GM12878 (cell line): ENCODE measurements around the gene NCMAP. TPM values are rescaled to one million over a fixed set of nuclear protein-coding genes. Genes with fewer than 3 reads are reported as not detected.

ENCODE experiments used
- ATAC-seq: fragments of 200-7000 bp; cut with Tn5 transposase; 3 replicates; pipeline ENCODE4 v1.9.1; 2020; ENCODE audit warnings: mild to moderate bottlenecking, moderate library complexity
- BruUV-seq: library from RNA; stranded (reverse); fragments of 400-500 nt; replicated peaks from 2 replicates; lab custom pipeline; 2021; lab: Mats Ljungman, UMichigan
- CTCF ChIA-PET: fragments of 300-600 bp; sonication (Branson Sonifier 250); formaldehyde crosslinking; extraction: SDS; loops from one replicate; lab custom pipeline; 2021; ENCODE audit warnings: inconsistent platforms; lab: Yijun Ruan, JAX
- POLR2A ChIA-PET: fragments of 350-600 bp; formaldehyde crosslinking; extraction: SDS; loops from one replicate; lab custom pipeline; 2021; ENCODE audit warnings: inconsistent platforms; lab: Charles Lee
- RAD21 ChIA-PET: fragments of 300-600 bp; sonication (Branson Sonifier 250); formaldehyde crosslinking; loops from one replicate; lab custom pipeline; 2023; ENCODE audit warnings: antibody characterized with exemption; ENCODE audit not compliant: unreplicated experiment; lab: Charles Lee
- SMC1A ChIA-PET: fragments of 300-600 bp; sonication (Branson Sonifier 250); formaldehyde crosslinking; loops from one replicate; lab custom pipeline; 2023; ENCODE audit not compliant: unreplicated experiment, uncharacterized antibody; lab: Charles Lee
- DNase-seq: peaks from one replicate; pipeline ENCODE4 v3.0.0-alpha.2; 2011; ENCODE audit warnings: low read depth, low spot score
- FAIRE-seq: peaks from 3 replicates; lab custom pipeline; 2011; peaks lifted over from hg19 to GRCh38; lab: Jason Lieb, UNC
- H2AFZ ChIP-seq: 2 replicates; pipeline ENCODE4 v1.6.0; 2011; ENCODE audit warnings: low read depth, low read length, control low read depth; ENCODE audit not compliant: control insufficient read depth
- H3K27ac ChIP-seq: 2 replicates; pipeline ENCODE4 v1.5.1; 2011; ENCODE audit warnings: control low read depth; ENCODE audit not compliant: control insufficient read depth, insufficient read depth
- H3K27me3 ChIP-seq, 2 experiments: replicated peaks in 1 of 2; 2 replicates each; pipeline versions ENCODE4 v1.6.0 to v1.6.1; 2011; ENCODE audit warnings: low read length in 1 of 2; ENCODE audit not compliant: control insufficient read depth in 2 of 2, insufficient read depth in 2 of 2
- H3K36me3 ChIP-seq, 2 experiments: 2 replicates each; pipeline ENCODE4 v1.5.1; 2011; ENCODE audit warnings: low read length in 1 of 2; ENCODE audit not compliant: control insufficient read depth in 2 of 2, insufficient read depth in 2 of 2
- H3K4me1 ChIP-seq: 2 replicates; pipeline ENCODE4 v1.6.1; 2011; ENCODE audit warnings: mild to moderate bottlenecking, low read length, moderate library complexity, mixed read lengths; ENCODE audit not compliant: control insufficient read depth, insufficient read depth
- H3K4me2 ChIP-seq: 2 replicates; pipeline ENCODE4 v1.6.0; 2011; ENCODE audit warnings: control low read depth; ENCODE audit not compliant: control insufficient read depth, insufficient read depth
- H3K4me3 ChIP-seq: fragments of 200-600 bp; sonication (generic); 2 replicates; pipeline ENCODE4 v1.5.1; 2016
- H3K79me2 ChIP-seq: 2 replicates; pipeline ENCODE4 v1.6.0; 2011; ENCODE audit warnings: low read length; ENCODE audit not compliant: control insufficient read depth, insufficient read depth
- H3K9ac ChIP-seq: 2 replicates; pipeline ENCODE4 v1.8.0; 2011; ENCODE audit warnings: low read length, control low read depth, mixed read lengths; ENCODE audit not compliant: control insufficient read depth, insufficient read depth
- H3K9me3 ChIP-seq: replicated peaks from 3 replicates; pipeline ENCODE4 v1.5.1; 2011; ENCODE audit warnings: mild to moderate bottlenecking, low read length; ENCODE audit not compliant: control insufficient read depth, insufficient read depth
- H4K20me1 ChIP-seq: 2 replicates; pipeline ENCODE4 v1.6.0; 2011; ENCODE audit not compliant: control insufficient read depth, insufficient read depth
- CREB1 ChIP-seq: IDR thresholded peaks from 2 replicates; pipeline ENCODE4 v1.6.1; 2012; ENCODE audit warnings: low read depth, mild to moderate bottlenecking, inconsistent platforms
- ETV6 ChIP-seq, 2 experiments: fragments of 450-650 bp in 1 of 2; IDR thresholded peaks in 1 of 2; conservative IDR thresholded peaks in 1 of 2; 2 replicates each; pipeline ENCODE4 v1.6.1; 2014; ENCODE audit warnings: antibody characterized with exemption in 1 of 2, borderline replicate concordance in 1 of 2, low read depth in 1 of 2, mild to moderate bottlenecking in 1 of 2, moderate library complexity in 1 of 2
- GABPA ChIP-seq: IDR thresholded peaks from 2 replicates; pipeline ENCODE4 v1.6.1; 2014; ENCODE audit warnings: antibody characterized with exemption, low read depth, mild to moderate bottlenecking, inconsistent platforms
- HDAC2 ChIP-seq: fragments of 200-600 bp; sonication (generic); IDR thresholded peaks from 2 replicates; pipeline ENCODE4 v1.6.1; 2017
- IRF4 ChIP-seq: IDR thresholded peaks from 2 replicates; pipeline ENCODE4 v1.6.1; 2011; ENCODE audit warnings: low read depth, low read length
- KLF5 ChIP-seq: fragments of 450-650 bp; IDR thresholded peaks from 2 replicates; pipeline ENCODE4 v1.6.1; 2014; ENCODE audit warnings: mild to moderate bottlenecking; ENCODE audit not compliant: partially characterized antibody
- POU2F2 ChIP-seq: IDR thresholded peaks from 3 replicates; pipeline ENCODE4 v1.6.1; 2011; ENCODE audit warnings: low read depth, mild to moderate bottlenecking, low read length, borderline replicate concordance
- RCOR1 ChIP-seq: conservative IDR thresholded peaks from 2 replicates; pipeline ENCODE4 v1.6.1; 2012; ENCODE audit warnings: low read depth, low read length, improper control_type of control experiment
- SIX5 ChIP-seq: IDR thresholded peaks from 2 replicates; pipeline ENCODE4 v1.6.1; 2011; ENCODE audit warnings: mild to moderate bottlenecking, low read depth, low read length, moderate library complexity; ENCODE audit not compliant: severe bottlenecking
- SMAD1 ChIP-seq: fragments of 450-650 bp; IDR thresholded peaks from 2 replicates; pipeline ENCODE4 v1.6.1; 2018; ENCODE audit warnings: mild to moderate bottlenecking, low read depth; ENCODE audit not compliant: partially characterized antibody
- SMAD5 ChIP-seq: IDR thresholded peaks from 2 replicates; pipeline ENCODE4 v1.6.1; 2016; ENCODE audit warnings: antibody characterized with exemption, low read depth
- STAT1 ChIP-seq: fragments of 450-650 bp; conservative IDR thresholded peaks from 2 replicates; pipeline ENCODE4 v1.6.1; 2014; ENCODE audit warnings: antibody characterized with exemption, mild to moderate bottlenecking
- YY1 ChIP-seq: IDR thresholded peaks from 2 replicates; pipeline ENCODE4 v1.6.1; 2011; ENCODE audit warnings: low read depth, mild to moderate bottlenecking, low read length
- ZNF217 ChIP-seq: fragments of 450-650 bp; IDR thresholded peaks from 2 replicates; pipeline ENCODE4 v1.6.1; 2017; ENCODE audit warnings: antibody characterized with exemption, mild to moderate bottlenecking
- ZNF622 ChIP-seq: fragments of 450-650 bp; IDR thresholded peaks from 2 replicates; pipeline ENCODE4 v1.6.1; 2017; ENCODE audit warnings: mild to moderate bottlenecking, inconsistent platforms
- WGBS: methylation state at CpG from one replicate; pipeline ENCODE4 v1.1.6; 2016; ENCODE audit warnings: low lambda C conversion rate; ENCODE audit not compliant: insufficient replicate concordance, insufficient coverage; ENCODE audit errors: missing lambda C conversion rate; 5-methylcytosine and 5-hydroxymethylcytosine counted together
- in situ Hi-C: fragments of 300-500 bp; cut with MboI; formaldehyde crosslinking; loops from 9 replicates; pipeline ENCODE4 v1.14.3; 2018; ENCODE audit warnings: mixed read lengths
- intact Hi-C: fragments of 100-400 bp; cut with micrococcal nuclease; formaldehyde crosslinking; loops from one replicate; pipeline ENCODE4 v1.14.2; 2022; ENCODE audit not compliant: unreplicated experiment
- polyA plus RNA-seq, 11 experiments: library from polyadenylated mRNA; depleted of rRNA in 4 of 11; unstranded in 6 of 11; stranded (reverse) in 5 of 11; fragments of >200 nt; fragmentation: Nextera tagmentation in 4 of 11; fragmentation: Illumina TruSeq in 1 of 11; extraction: Ambion mirVana in 4 of 11; extraction: Trizol in 1 of 11; gene quantifications; 1 replicate in 1 of 11; 2 replicates in 10 of 11; pipeline versions ENCODE4 v1.2.1 to v1.2.3, GENCODE V29; 2011 to 2016; ENCODE audit warnings: inconsistent platforms in 2 of 11, missing spikeins in 2 of 11, low read depth in 1 of 11
- total RNA-seq, 4 experiments: library from RNA; depleted of rRNA in 3 of 4; stranded (reverse); fragments of >200 nt in 3 of 4; fragmentation: Illumina TruSeq in 1 of 4; extraction: Trizol in 1 of 4; gene quantifications; 2 replicates each; pipeline versions ENCODE4 v1.2.1 to v1.2.3, GENCODE V29; 2013 to 2021

NCMAP gene
- total and polyA plus RNA-seq, 10 of the 15 experiments (the other 5 are each of a cell fraction or from before 2014, with no cell fraction given), result not detected

- WGBS, result 21% methylated on average over 13 of the region's 13 CpGs
- Histone ChIP-seq H2AFZ (no peak overlapping the region), H3K36me3 (no peaks in the 10 kb centered on the region), H3K9me3 (no peaks in the 10 kb centered on the region), H4K20me1 (no peaks in the 10 kb centered on the region), H3K9ac (no peak overlapping the region), H3K27me3 (peaks cover 5 to 10% of the 10 kb centered on the region in 2 experiments), H3K4me1 (no peaks in the 10 kb centered on the region), H3K27ac (no peak overlapping the region), H3K79me2 (no peaks in the 10 kb centered on the region), H3K4me3 (no peak overlapping the region), H3K4me2 (no peak overlapping the region)
- ChIA-PET CTCF (interaction anchor here (0.9 kb wide), 1 partner anchor 36 kb away, joined by 4 read pairs; no protein-coding TSS in a partner anchor), SMC1A (no interaction called here), POLR2A (interaction anchor here (0.5 kb wide), 1 partner anchor 401 kb away, joined by 3 read pairs; no protein-coding TSS in a partner anchor), RAD21 (no interaction called here)
- no peak for TF ChIP-seq SMAD1
- no peak for TF ChIP-seq IRF4
- no peak for TF ChIP-seq RCOR1
- TF ChIP-seq KLF5, result no peak
- TF ChIP-seq SMAD5, result no peak
- TF ChIP-seq ETV6 (conservative IDR thresholded peaks at IDR 0.05 in 1 of 2, IDR thresholded peaks at IDR 0.05 in 1 of 2; ENCODE audit: borderline replicate concordance in 1 of 2, low read depth in 1 of 2), result no peak
- TF ChIP-seq ZNF622, result no peak
- no peak for TF ChIP-seq SIX5
- no peak for TF ChIP-seq STAT1
- TF ChIP-seq CREB1, result no peak
- TF ChIP-seq ZNF217, result no peak
- no peak for TF ChIP-seq GABPA
- no peak for TF ChIP-seq POU2F2
- no peak for TF ChIP-seq YY1
- TF ChIP-seq HDAC2, result no peak
- no TSS peak for BruUV-seq
- DNase-seq, result no peak
- intact Hi-C loops, result no loop called here
- in situ Hi-C loops, result no loop called here
- ATAC-seq, result no peak
- no peak for FAIRE-seq
These were observed 4.5 kb upstream of the NCMAP start for GRCh38 chr1:24551290-24551959.
